WTC11 (cell line): Measurements from ENCODE around the gene NLRP13. TPM values are rescaled to one million over a fixed set of nuclear protein-coding genes. Genes with fewer than 3 reads are reported as not detected.

Experiments
- ATF1 ChIP-seq: sonication (generic); formaldehyde crosslinking; IDR thresholded peaks from 2 replicates; pipeline ENCODE4 v1.8.1; 2023; ENCODE audit warnings: mild to moderate bottlenecking, moderate library complexity, missing genetic modification reagents
- CREB1 ChIP-seq: sonication (generic); formaldehyde crosslinking; IDR thresholded peaks from 2 replicates; pipeline ENCODE4 v1.8.0; 2023; ENCODE audit warnings: mild to moderate bottlenecking, missing genetic modification reagents
- ELF4 ChIP-seq: sonication (generic); formaldehyde crosslinking; IDR thresholded peaks from 2 replicates; pipeline ENCODE4 v1.8.1; 2022; ENCODE audit warnings: low read depth, mild to moderate bottlenecking, moderate library complexity, missing genetic modification reagents
- MYBL2 ChIP-seq: sonication (generic); formaldehyde crosslinking; IDR thresholded peaks from 2 replicates; pipeline ENCODE4 v1.8.1; 2023; ENCODE audit warnings: mild to moderate bottlenecking, moderate library complexity, missing genetic modification reagents
- NFYB ChIP-seq: sonication (generic); formaldehyde crosslinking; conservative IDR thresholded peaks from 2 replicates; pipeline ENCODE4 v1.8.0; 2022; ENCODE audit warnings: low read depth, missing genetic modification reagents
- RORB ChIP-seq: fragments of 250-450 bp; sonication (Bioruptor Pico); IDR thresholded peaks from 2 replicates; pipeline ENCODE4 v1.9.0; 2021; ENCODE audit warnings: mild to moderate bottlenecking
- SP1 ChIP-seq: sonication (generic); formaldehyde crosslinking; conservative IDR thresholded peaks from 2 replicates; pipeline ENCODE4 v1.8.1; 2022; ENCODE audit warnings: missing genetic modification reagents
- TP53 ChIP-seq: sonication (generic); formaldehyde crosslinking; IDR thresholded peaks from 2 replicates; pipeline ENCODE4 v1.8.1; 2023; ENCODE audit warnings: mild to moderate bottlenecking, missing genetic modification reagents
- ZNF317 ChIP-seq: sonication (generic); formaldehyde crosslinking; IDR thresholded peaks from 2 replicates; pipeline ENCODE4 v1.8.1; 2023; ENCODE audit warnings: low read depth, mild to moderate bottlenecking, moderate library complexity, missing genetic modification reagents, borderline replicate concordance
- ZNF671 ChIP-seq: fragments of 250-450 bp; sonication (Bioruptor Pico); IDR thresholded peaks from 2 replicates; pipeline ENCODE4 v1.8.0; 2021; ENCODE audit warnings: mild to moderate bottlenecking
- total RNA-seq: library from RNA; stranded (reverse); gene quantifications from 3 replicates; pipeline ENCODE4 v1.2.3, GENCODE V29; 2021
- TF ChIP-seq, protein P1 (sequence below): sonication (generic); formaldehyde crosslinking; IDR thresholded peaks from 2 replicates; pipeline ENCODE4 v1.8.0; 2023; ENCODE audit warnings: missing genetic modification reagents, mild to moderate bottlenecking, borderline replicate concordance
- TF ChIP-seq, protein P2 (sequence below): sonication (generic); formaldehyde crosslinking; IDR thresholded peaks from 2 replicates; pipeline ENCODE4 v1.8.0; 2023; ENCODE audit warnings: missing genetic modification reagents
- TF ChIP-seq, protein P3 (sequence below): sonication (generic); formaldehyde crosslinking; conservative IDR thresholded peaks from 2 replicates; pipeline ENCODE4 v1.8.1; 2023; ENCODE audit warnings: mild to moderate bottlenecking, low read depth, missing genetic modification reagents, moderate library complexity
- TF ChIP-seq, protein P4 (sequence below): fragments of 250-450 bp; sonication (Bioruptor Pico); conservative IDR thresholded peaks from 2 replicates; pipeline ENCODE4 v1.9.0; 2021; ENCODE audit warnings: mild to moderate bottlenecking
- TF ChIP-seq, protein P5 (sequence below): sonication (generic); formaldehyde crosslinking; IDR thresholded peaks from 2 replicates; pipeline ENCODE4 v1.8.1; 2023; ENCODE audit warnings: mild to moderate bottlenecking, missing genetic modification reagents, moderate library complexity
- TF ChIP-seq, protein P6 (sequence below): fragments of 250-450 bp; sonication (Bioruptor Pico); IDR thresholded peaks from 2 replicates; pipeline ENCODE4 v1.9.0; 2021; ENCODE audit warnings: mild to moderate bottlenecking
- TF ChIP-seq, protein P7 (sequence below): sonication (generic); formaldehyde crosslinking; IDR thresholded peaks from 2 replicates; pipeline ENCODE4 v1.8.0; 2022; ENCODE audit warnings: mild to moderate bottlenecking, missing genetic modification reagents

The NLRP13 gene
- total RNA-seq, 1 experiment from 2014 or later = not detected

DNA sequence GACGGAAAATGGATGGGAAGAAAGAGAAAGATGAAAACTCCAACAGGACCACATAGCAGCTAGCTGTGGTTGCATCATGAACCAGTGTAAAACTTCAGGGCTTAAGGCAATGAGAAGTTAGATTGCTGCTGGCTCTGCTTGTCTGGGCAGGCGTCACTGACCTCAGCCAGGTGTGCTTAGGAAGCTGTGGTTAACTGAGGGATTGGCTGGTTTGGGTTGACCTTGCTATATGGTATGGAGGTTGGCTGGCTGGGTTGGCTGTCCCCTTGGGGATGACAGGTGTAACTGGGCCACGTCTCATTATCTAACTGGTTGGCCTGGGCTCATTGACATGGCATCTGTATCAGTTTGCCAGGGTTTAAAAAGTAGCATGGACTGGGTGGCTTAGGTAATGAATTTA is 54.9 kb downstream of the NLRP13 start (continued):
- TF ChIP-seq, protein P1, sequence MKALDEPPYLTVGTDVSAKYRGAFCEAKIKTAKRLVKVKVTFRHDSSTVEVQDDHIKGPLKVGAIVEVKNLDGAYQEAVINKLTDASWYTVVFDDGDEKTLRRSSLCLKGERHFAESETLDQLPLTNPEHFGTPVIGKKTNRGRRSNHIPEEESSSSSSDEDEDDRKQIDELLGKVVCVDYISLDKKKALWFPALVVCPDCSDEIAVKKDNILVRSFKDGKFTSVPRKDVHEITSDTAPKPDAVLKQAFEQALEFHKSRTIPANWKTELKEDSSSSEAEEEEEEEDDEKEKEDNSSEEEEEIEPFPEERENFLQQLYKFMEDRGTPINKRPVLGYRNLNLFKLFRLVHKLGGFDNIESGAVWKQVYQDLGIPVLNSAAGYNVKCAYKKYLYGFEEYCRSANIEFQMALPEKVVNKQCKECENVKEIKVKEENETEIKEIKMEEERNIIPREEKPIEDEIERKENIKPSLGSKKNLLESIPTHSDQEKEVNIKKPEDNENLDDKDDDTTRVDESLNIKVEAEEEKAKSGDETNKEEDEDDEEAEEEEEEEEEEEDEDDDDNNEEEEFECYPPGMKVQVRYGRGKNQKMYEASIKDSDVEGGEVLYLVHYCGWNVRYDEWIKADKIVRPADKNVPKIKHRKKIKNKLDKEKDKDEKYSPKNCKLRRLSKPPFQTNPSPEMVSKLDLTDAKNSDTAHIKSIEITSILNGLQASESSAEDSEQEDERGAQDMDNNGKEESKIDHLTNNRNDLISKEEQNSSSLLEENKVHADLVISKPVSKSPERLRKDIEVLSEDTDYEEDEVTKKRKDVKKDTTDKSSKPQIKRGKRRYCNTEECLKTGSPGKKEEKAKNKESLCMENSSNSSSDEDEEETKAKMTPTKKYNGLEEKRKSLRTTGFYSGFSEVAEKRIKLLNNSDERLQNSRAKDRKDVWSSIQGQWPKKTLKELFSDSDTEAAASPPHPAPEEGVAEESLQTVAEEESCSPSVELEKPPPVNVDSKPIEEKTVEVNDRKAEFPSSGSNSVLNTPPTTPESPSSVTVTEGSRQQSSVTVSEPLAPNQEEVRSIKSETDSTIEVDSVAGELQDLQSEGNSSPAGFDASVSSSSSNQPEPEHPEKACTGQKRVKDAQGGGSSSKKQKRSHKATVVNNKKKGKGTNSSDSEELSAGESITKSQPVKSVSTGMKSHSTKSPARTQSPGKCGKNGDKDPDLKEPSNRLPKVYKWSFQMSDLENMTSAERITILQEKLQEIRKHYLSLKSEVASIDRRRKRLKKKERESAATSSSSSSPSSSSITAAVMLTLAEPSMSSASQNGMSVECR (CRISPR knock-in tag) = no peak
- no peak for TF ChIP-seq ELF4 (CRISPR knock-in tag)
- TF ChIP-seq, protein P2, sequence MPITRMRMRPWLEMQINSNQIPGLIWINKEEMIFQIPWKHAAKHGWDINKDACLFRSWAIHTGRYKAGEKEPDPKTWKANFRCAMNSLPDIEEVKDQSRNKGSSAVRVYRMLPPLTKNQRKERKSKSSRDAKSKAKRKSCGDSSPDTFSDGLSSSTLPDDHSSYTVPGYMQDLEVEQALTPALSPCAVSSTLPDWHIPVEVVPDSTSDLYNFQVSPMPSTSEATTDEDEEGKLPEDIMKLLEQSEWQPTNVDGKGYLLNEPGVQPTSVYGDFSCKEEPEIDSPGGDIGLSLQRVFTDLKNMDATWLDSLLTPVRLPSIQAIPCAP (CRISPR knock-in tag) = no peak
- TF ChIP-seq, protein P3, sequence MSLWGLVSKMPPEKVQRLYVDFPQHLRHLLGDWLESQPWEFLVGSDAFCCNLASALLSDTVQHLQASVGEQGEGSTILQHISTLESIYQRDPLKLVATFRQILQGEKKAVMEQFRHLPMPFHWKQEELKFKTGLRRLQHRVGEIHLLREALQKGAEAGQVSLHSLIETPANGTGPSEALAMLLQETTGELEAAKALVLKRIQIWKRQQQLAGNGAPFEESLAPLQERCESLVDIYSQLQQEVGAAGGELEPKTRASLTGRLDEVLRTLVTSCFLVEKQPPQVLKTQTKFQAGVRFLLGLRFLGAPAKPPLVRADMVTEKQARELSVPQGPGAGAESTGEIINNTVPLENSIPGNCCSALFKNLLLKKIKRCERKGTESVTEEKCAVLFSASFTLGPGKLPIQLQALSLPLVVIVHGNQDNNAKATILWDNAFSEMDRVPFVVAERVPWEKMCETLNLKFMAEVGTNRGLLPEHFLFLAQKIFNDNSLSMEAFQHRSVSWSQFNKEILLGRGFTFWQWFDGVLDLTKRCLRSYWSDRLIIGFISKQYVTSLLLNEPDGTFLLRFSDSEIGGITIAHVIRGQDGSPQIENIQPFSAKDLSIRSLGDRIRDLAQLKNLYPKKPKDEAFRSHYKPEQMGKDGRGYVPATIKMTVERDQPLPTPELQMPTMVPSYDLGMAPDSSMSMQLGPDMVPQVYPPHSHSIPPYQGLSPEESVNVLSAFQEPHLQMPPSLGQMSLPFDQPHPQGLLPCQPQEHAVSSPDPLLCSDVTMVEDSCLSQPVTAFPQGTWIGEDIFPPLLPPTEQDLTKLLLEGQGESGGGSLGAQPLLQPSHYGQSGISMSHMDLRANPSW (CRISPR knock-in tag) = no peak
- TF ChIP-seq RORB = no peak
- TF ChIP-seq ATF1 (CRISPR knock-in tag) = no peak
- TF ChIP-seq, protein P4, sequence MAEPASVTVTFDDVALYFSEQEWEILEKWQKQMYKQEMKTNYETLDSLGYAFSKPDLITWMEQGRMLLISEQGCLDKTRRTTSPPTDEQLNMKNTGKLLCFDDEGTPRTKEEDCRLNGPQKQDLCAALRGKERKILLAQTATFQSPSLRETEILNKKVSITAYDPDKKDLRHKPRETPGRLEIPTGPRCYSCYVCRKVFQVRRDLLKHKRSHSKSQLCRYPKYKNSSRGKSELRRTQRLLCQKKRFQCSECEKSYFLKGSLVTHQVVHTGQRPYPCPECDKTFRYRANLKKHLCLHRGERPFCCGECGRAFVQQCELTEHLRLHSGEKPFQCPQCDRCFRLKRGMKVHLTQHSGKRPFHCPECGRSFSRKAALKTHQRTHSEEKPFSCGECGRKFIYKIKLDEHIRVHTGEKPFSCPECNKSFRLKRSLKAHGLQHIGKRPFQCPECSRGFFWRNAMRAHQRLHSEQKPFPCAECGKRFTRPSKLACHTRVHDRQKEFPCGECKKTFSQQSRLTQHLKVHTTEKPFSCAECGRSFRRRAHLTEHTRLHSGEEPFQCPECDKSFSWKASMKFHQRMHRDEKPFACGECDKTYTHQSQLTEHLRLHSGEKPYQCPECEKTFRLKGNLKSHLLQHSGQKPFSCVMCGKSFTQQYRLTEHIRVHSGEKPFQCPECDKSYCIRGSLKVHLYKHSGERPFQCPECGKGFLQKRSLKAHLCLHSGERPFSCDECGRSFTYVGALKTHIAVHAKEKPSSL (CRISPR knock-in tag) = no peak
- TF ChIP-seq ZNF671 = no peak
- no peak for TF ChIP-seq ZNF317 (CRISPR knock-in tag)
- TF ChIP-seq, protein P5, sequence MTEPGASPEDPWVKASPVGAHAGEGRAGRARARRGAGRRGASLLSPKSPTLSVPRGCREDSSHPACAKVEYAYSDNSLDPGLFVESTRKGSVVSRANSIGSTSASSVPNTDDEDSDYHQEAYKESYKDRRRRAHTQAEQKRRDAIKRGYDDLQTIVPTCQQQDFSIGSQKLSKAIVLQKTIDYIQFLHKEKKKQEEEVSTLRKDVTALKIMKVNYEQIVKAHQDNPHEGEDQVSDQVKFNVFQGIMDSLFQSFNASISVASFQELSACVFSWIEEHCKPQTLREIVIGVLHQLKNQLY (CRISPR knock-in tag) = no peak
- TF ChIP-seq SP1 (CRISPR knock-in tag) = no peak
- no peak for TF ChIP-seq TP53 (CRISPR knock-in tag)
- TF ChIP-seq MYBL2 (CRISPR knock-in tag) = no peak
- TF ChIP-seq, protein P6, sequence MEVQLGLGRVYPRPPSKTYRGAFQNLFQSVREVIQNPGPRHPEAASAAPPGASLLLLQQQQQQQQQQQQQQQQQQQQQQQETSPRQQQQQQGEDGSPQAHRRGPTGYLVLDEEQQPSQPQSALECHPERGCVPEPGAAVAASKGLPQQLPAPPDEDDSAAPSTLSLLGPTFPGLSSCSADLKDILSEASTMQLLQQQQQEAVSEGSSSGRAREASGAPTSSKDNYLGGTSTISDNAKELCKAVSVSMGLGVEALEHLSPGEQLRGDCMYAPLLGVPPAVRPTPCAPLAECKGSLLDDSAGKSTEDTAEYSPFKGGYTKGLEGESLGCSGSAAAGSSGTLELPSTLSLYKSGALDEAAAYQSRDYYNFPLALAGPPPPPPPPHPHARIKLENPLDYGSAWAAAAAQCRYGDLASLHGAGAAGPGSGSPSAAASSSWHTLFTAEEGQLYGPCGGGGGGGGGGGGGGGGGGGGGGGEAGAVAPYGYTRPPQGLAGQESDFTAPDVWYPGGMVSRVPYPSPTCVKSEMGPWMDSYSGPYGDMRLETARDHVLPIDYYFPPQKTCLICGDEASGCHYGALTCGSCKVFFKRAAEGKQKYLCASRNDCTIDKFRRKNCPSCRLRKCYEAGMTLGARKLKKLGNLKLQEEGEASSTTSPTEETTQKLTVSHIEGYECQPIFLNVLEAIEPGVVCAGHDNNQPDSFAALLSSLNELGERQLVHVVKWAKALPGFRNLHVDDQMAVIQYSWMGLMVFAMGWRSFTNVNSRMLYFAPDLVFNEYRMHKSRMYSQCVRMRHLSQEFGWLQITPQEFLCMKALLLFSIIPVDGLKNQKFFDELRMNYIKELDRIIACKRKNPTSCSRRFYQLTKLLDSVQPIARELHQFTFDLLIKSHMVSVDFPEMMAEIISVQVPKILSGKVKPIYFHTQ (CRISPR knock-in tag) = no peak
- no peak for TF ChIP-seq CREB1 (CRISPR knock-in tag)
- TF ChIP-seq, protein P7, sequence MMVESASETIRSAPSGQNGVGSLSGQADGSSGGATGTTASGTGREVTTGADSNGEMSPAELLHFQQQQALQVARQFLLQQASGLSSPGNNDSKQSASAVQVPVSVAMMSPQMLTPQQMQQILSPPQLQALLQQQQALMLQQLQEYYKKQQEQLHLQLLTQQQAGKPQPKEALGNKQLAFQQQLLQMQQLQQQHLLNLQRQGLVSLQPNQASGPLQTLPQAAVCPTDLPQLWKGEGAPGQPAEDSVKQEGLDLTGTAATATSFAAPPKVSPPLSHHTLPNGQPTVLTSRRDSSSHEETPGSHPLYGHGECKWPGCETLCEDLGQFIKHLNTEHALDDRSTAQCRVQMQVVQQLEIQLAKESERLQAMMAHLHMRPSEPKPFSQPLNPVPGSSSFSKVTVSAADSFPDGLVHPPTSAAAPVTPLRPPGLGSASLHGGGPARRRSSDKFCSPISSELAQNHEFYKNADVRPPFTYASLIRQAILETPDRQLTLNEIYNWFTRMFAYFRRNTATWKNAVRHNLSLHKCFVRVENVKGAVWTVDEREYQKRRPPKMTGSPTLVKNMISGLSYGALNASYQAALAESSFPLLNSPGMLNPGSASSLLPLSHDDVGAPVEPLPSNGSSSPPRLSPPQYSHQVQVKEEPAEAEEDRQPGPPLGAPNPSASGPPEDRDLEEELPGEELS = no peak
- no peak for TF ChIP-seq NFYB (CRISPR knock-in tag)
